ENCODE data around the gene PNPLA3. TPM values are rescaled to one million over a fixed set of nuclear protein-coding genes. Genes with fewer than 3 reads are reported as not detected.

PNPLA3 gene
- total RNA-seq, 2 donors from 2014 or later, result 48.1 to 52.6 TPM

DNA sequence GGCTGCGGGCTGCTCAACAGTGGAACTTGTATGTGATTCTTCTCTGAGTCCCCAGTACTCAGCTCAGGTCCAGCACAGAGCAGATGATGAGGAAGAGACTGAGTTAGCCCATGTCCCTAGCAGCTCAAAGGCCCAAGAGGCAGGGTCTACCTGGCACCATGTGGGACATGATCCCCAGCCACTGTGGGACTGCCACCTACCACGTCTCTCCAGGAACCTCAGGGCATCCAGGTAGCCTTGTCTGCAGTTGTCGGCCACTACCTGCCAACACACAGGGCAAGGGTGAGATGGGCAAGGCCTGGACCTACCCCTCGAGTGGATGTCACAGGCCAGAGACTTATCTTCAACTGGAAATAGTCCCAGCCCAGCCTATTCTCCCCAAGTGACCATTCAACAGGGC, 36.2 kb upstream of the PNPLA3 start:
- peaks cover 26% of the 10 kb centered on the region for H3K27me3 Mint-ChIP-seq (ENCODE audit: insufficient read depth)
- peaks cover 1% of the 10 kb centered on the region for H3K4me1 Mint-ChIP-seq
- Histone ChIP-seq H3K9ac (ENCODE audit: extremely low read depth, low read length, poor library complexity, severe bottlenecking) (no peak overlapping the region), H3K4me3 (ENCODE audit: low read length) (no peak overlapping the region), H3K36me3 (ENCODE audit: control insufficient read depth, insufficient read depth, low read length) (no peaks in the 10 kb centered on the region), H3K27ac (ENCODE audit: low read depth, low read length) (no peak overlapping the region), H3K27me3 (ENCODE audit: control insufficient read depth, insufficient read depth, low read length, poor library complexity, severe bottlenecking) (peaks cover 28% of the 10 kb centered on the region), H3K9me3 (ENCODE audit: control insufficient read depth, low read length) (no peaks in the 10 kb centered on the region), H3K4me1 (ENCODE audit: control insufficient read depth, insufficient read depth, low read length) (no peaks in the 10 kb centered on the region)
- H3K9me3 Mint-ChIP-seq, result no peaks in the 10 kb centered on the region
- no peak overlapping the region for H3K27ac Mint-ChIP-seq
- TF ChIP-seq, protein P1, sequence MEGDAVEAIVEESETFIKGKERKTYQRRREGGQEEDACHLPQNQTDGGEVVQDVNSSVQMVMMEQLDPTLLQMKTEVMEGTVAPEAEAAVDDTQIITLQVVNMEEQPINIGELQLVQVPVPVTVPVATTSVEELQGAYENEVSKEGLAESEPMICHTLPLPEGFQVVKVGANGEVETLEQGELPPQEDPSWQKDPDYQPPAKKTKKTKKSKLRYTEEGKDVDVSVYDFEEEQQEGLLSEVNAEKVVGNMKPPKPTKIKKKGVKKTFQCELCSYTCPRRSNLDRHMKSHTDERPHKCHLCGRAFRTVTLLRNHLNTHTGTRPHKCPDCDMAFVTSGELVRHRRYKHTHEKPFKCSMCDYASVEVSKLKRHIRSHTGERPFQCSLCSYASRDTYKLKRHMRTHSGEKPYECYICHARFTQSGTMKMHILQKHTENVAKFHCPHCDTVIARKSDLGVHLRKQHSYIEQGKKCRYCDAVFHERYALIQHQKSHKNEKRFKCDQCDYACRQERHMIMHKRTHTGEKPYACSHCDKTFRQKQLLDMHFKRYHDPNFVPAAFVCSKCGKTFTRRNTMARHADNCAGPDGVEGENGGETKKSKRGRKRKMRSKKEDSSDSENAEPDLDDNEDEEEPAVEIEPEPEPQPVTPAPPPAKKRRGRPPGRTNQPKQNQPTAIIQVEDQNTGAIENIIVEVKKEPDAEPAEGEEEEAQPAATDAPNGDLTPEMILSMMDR (conservative IDR thresholded peaks at IDR 0.05), result no peak
- no peaks in the 10 kb centered on the region for H3K36me3 Mint-ChIP-seq (ENCODE audit: low read depth)
- H3K4me3 Mint-ChIP-seq, result no peak overlapping the region
- peak; percentile 23 for DNase-seq
- WGBS, 2 experiments (ENCODE audit: insufficient coverage in 1 of 2, insufficient read length in 1 of 2), result 81 to 85% methylated on average over 3 to 4 of the region's 4 CpGs

GRCh38 chr22:43888740-43889139, 34.9 kb upstream of the PNPLA3 start:
- Histone ChIP-seq H3K27ac (ENCODE audit: low read depth, low read length) (no peak overlapping the region), H3K4me3 (ENCODE audit: low read length) (no peak overlapping the region), H3K9me3 (ENCODE audit: control insufficient read depth, low read length) (no peaks in the 10 kb centered on the region), H3K4me1 (ENCODE audit: control insufficient read depth, insufficient read depth, low read length) (no peaks in the 10 kb centered on the region), H3K36me3 (ENCODE audit: control insufficient read depth, insufficient read depth, low read length) (no peaks in the 10 kb centered on the region), H3K9ac (ENCODE audit: extremely low read depth, low read length, poor library complexity, severe bottlenecking) (no peak overlapping the region), H3K27me3 (ENCODE audit: control insufficient read depth, insufficient read depth, low read length, poor library complexity, severe bottlenecking) (peaks cover 38% of the 10 kb centered on the region)
- 71 to 93% methylated on average over 3 to 4 of the region's 4 CpGs for WGBS, 2 experiments (ENCODE audit: insufficient coverage in 1 of 2, insufficient read length in 1 of 2)
- no peak overlapping the region for H3K4me3 Mint-ChIP-seq
- TF ChIP-seq, protein P1 (conservative IDR thresholded peaks at IDR 0.05), result no peak
- H3K36me3 Mint-ChIP-seq (ENCODE audit: low read depth), result no peaks in the 10 kb centered on the region
- no peak overlapping the region for H3K27ac Mint-ChIP-seq
- H3K9me3 Mint-ChIP-seq, result no peaks in the 10 kb centered on the region
- H3K27me3 Mint-ChIP-seq (ENCODE audit: insufficient read depth), result peaks cover 33% of the 10 kb centered on the region
- no peaks in the 10 kb centered on the region for H3K4me1 Mint-ChIP-seq
- DNase-seq, result no peak

DNA sequence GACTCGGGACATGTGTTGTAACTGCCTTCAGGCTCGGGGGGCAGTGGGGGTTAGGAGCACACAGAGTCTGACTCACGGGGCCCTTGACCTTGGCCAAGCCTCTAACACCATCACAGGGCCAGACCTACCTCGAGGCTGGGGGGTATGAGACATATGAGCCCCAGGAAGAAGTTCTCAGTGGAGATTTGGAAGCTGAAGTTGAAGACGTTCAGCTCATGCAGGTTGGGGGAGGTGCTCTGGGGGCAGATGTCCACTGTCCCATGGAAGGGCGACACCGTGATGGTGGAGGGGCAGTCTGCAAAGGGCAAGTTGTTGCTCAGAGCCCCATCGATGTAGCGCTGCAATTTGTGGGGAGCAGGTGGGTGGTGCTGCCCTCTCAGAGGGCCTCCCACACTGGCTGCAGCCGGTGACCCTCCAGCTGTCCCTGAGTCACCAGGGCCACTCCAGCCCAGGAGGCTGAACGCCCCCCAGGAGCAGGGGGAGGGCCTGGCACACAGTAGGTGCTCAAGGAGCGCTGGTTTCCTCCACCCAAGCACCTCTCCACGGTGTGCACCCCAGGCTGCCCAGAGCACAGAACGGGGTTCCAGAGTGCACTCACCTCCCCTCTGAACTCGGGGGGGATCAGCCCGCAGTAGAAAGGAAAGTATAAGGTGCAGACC, 34.3 kb upstream of the PNPLA3 start:
- Mint-ChIP-seq H3K36me3 (ENCODE audit: low read depth) (no peaks in the 10 kb centered on the region), H3K4me1 (no peaks in the 10 kb centered on the region), H3K27me3 (ENCODE audit: insufficient read depth) (peaks cover 36% of the 10 kb centered on the region), H3K9me3 (no peaks in the 10 kb centered on the region), H3K27ac (no peak overlapping the region), H3K4me3 (no peak overlapping the region)
- no peaks in the 10 kb centered on the region for H3K36me3 ChIP-seq (ENCODE audit: control insufficient read depth, insufficient read depth, low read length)
- no peak overlapping the region for H3K4me3 ChIP-seq (ENCODE audit: low read length)
- TF ChIP-seq, protein P1 (conservative IDR thresholded peaks at IDR 0.05), result no peak
- WGBS, 2 experiments (ENCODE audit: insufficient coverage in 1 of 2, insufficient read length in 1 of 2), result 86 to 91% methylated on average over 6 to 16 of the region's 16 CpGs
- DNase-seq, result peak; percentile 16
- no peak overlapping the region for H3K27ac ChIP-seq (ENCODE audit: low read depth, low read length)
- H3K27me3 ChIP-seq (ENCODE audit: control insufficient read depth, insufficient read depth, low read length, poor library complexity, severe bottlenecking), result peaks cover 38% of the 10 kb centered on the region
- H3K9me3 ChIP-seq (ENCODE audit: control insufficient read depth, low read length), result no peaks in the 10 kb centered on the region
- no peak overlapping the region for H3K9ac ChIP-seq (ENCODE audit: extremely low read depth, low read length, poor library complexity, severe bottlenecking)
- no peaks in the 10 kb centered on the region for H3K4me1 ChIP-seq (ENCODE audit: control insufficient read depth, insufficient read depth, low read length)
